T47D (cell line): Measurements from ENCODE around the gene ATP10A.

Experiments
- DNase-seq, 2 experiments: peaks; one replicate each; pipeline versions ENCODE4 v3.0.0 to v3.0.0-alpha.2; 2011 to 2012; ENCODE audit warnings: low read depth in 1 of 2, low spot score in 1 of 2
- JUND ChIP-seq: IDR thresholded peaks from 2 replicates; pipeline ENCODE4 v1.6.1; 2012; ENCODE audit warnings: low read depth
- in situ Hi-C: cut with HindIII; loops from 2 replicates; pipeline ENCODE4 v1.10.0; 2016; ENCODE audit warnings: low sequenced_read_pairs, low pct_unique_long_range_greater_than_20kb

Gene ATP10A

GRCh38 chr15:25848325-25848724 lies 14.8 kb downstream of the ATP10A start:
- peak in 1 of 2 experiments; percentile 82 for DNase-seq
- in situ Hi-C loops = no loop called here
- TF ChIP-seq JUND = no peak

DNA sequence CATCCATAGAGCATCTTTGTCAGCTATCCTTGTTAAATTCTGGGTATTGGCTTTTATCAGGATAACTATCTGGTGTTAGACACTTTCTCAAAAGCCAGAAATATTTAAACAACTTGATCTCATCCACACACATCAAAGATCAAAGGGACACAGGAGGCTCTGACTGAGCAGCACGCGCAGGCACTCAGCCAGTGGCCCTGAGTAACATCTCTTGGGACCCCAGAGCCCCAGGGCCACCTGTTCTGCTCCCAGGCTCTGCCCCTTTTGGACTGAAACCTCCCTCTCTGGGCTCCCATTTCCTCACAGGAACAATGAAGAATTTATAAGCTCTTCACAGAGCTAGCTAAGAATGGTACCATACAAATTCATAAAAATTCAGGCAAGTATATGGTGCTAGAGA lies 16.1 kb downstream of the ATP10A start:
- DNase-seq = no peak
- in situ Hi-C loops = no loop called here

GRCh38 chr15:25846377-25846776 lies 16.8 kb downstream of the ATP10A start:
- no peak for TF ChIP-seq JUND
- DNase-seq = no peak
- in situ Hi-C loops = no loop called here

More for the DNA sequence above, 16.1 kb downstream of the ATP10A start:
- TF ChIP-seq JUND = no peak

GRCh38 chr15:25844981-25845680 lies 18.0 kb downstream of the ATP10A start:
- no peak for TF ChIP-seq JUND
- DNase-seq = no peak
- in situ Hi-C loops = no loop called here

GRCh38 chr15:25844542-25844941 lies 18.6 kb downstream of the ATP10A start:
- in situ Hi-C loops = no loop called here
- no peak for TF ChIP-seq JUND
- no peak for DNase-seq

- no peak for DNase-seq
- in situ Hi-C loops = no loop called here
- no peak for TF ChIP-seq JUND
Observed at GRCh38 chr15:25844076-25844475, 19.1 kb downstream of the ATP10A start.

GRCh38 chr15:25839638-25840156 lies 23.4 kb downstream of the ATP10A start:
- no peak for DNase-seq
- no peak for TF ChIP-seq JUND
- in situ Hi-C loops = no loop called here

DNA sequence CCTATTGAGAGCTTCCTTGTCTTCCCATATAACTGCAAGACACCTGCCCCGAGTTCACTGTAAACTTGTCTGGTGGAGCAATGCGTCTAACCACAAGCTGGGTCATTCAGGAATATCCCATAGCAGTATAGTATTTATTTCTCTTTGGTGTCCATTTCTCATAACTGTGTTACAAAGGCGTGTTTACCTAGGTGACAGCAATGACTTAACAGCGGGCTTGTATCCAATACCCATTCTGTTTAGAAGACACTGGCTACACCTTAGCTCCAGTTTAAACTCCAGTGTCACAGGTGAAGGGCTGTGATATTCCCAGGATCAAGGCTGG lies 24.3 kb downstream of the ATP10A start:
- in situ Hi-C loops = no loop called here
- peak; percentile 18 to 96 for DNase-seq
- TF ChIP-seq JUND = no peak

DNA sequence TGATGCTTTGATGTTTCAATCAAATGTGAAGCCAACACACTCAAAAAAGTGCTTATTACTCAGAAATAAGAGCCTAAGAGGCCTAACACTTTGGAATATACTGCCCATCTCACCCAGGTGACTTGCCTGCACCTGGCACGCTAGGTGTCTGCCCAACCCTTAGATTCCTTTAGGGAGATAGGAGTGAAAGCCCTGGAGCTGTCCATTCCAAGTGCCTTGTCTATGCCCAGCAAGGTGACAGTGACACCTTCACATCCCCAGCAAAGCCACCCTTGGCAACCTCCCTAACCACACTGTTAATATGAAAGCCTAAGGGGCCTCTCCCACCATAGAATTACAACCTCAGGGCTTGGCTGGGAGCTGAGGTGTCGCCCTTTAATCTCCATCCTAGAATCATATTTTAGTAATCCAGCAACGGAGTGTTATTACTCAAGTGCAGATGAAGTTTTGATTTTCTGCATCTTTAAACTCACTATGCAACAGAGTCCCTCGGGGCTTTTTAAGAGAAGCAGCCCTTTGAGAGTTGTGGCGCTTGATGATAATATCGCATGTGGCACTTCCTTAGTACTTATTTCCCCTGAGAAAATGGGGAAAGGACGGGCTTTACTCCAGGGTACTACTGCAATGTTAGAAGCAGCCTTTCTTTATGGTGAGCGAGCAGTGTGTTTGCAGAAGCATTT lies 24.8 kb downstream of the ATP10A start:
- no peak for TF ChIP-seq JUND
- DNase-seq = peak in 1 of 2 experiments; percentile 92
- in situ Hi-C loops = no loop called here

- no peak for TF ChIP-seq JUND
- in situ Hi-C loops = no loop called here
- DNase-seq = no peak
Observed at GRCh38 chr15:25832158-25832557, 31.0 kb downstream of the ATP10A start.

GRCh38 chr15:25830844-25831451 lies 32.2 kb downstream of the ATP10A start:
- in situ Hi-C loops = no loop called here
- no peak for TF ChIP-seq JUND
- no peak for DNase-seq

- in situ Hi-C loops = no loop called here
- DNase-seq = no peak
- TF ChIP-seq JUND = no peak
Observed at GRCh38 chr15:25829073-25829472, 34.1 kb downstream of the ATP10A start.

DNA sequence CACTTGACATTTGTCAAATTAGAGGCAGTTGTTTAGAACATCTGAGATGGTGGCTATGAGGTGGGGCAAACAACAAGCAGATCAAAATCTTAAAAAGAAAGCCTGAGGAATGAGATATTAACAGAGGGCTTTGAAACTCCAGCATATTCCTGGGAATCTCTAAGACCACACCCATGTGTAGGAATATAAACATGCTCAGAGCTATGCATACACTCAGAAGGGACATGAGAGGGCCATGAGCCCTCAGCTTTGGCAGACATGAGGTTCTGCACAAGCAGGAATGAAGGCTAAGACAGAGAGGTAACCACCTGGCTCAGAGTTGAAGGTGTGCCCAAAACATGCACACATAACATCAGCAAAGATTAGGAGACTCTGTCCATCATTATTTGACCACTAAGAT lies 37.9 kb downstream of the ATP10A start:
- peak in 1 of 2 experiments; percentile 33 for DNase-seq
- no peak for TF ChIP-seq JUND
- in situ Hi-C loops = no loop called here
